ENCODE measurements around the gene GALNT7.
"Not testable (repeated sequence)": the region's sequence is repeated elsewhere in the genome, so short reads cannot be mapped to it uniquely, and the experiment has no call there.

Gene GALNT7

DNA sequence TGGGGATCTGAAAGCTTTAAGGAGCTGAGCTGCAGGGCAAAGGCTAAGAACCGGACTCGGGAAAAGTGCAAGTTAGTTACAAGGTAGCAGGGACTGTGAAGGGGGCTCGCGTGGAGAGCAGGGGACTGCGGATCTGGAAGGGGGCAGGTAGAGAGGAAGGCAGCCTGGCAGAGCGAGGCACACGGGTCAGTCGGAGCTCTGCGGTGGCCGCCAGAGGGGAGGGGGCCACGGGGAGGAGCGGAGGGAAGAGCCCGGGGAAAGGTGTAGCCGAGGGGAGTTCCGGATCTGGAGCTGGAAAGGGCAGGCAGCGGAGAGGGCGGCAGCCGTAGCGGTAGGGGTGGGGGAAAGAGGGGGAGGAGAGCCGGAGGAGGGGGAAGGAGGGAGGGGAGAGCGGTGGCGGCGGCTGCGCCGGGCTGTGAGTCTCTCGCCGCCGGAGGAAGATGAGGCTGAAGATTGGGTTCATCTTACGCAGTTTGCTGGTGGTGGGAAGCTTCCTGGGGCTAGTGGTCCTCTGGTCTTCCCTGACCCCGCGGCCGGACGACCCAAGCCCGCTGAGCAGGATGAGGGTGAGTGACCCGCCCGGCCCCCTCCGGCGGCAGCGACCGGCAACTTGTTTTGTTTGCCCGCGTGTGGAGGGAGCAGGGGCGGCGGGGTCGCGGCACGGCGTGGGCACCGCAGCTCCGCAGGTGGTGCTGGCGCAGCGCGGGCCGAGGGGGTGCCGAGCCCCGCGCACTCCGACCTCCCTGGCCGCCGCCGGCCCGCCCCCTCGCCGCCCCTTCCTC is at the start of gene GALNT7:
Gene GALNT7 (plus strand): TSS at position 416 of the 782 bp plus-strand sequence. CDS start 25 bp downstream, at position 441.
- peak; percentile 68 for DNase-seq (ENCODE audit: low read depth, low spot score)

- DNase-seq (ENCODE audit: low read depth, low spot score), result not testable (repeated sequence)
Observed at GRCh38 chr4:173118819-173119218, 49.8 kb upstream of the GALNT7 start.

GRCh38 chr4:173119818-173120217 is 48.8 kb upstream of the GALNT7 start:
- DNase-seq (ENCODE audit: low read depth, low spot score), result no peak

- DNase-seq (ENCODE audit: low read depth, low spot score), result no peak
Observed at GRCh38 chr4:173121076-173121561, 47.5 kb upstream of the GALNT7 start.

DNA sequence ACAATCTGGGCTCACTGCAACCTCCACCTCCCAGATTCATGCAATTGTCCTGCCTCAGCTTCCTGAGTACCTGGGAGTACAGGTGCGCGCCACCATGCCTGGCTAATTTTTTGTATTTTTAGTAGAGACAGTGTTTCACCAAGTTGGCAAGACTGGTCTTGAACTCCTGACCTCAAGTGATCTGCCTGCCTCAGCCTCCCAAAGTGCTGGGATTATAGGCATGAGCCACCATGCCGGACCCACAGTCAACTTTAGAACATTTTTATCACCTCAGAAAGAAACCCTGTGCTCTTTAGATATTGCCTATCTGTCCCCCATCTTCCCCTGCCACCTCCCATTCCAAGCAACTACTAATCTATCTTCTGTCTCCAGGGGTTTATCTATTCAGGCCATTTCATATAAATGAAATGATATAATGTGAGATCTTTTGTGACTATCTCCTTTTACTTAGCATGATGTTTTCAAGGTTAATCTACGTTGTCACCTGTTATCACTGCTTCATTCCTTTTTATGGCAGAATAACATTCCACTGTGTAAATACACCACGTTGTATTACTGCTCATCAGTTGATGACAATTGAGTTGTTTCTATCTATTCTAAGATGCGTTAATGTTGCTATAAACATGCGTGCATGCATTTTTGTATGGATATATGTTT is 44.3 kb upstream of the GALNT7 start:
- no peak for DNase-seq (ENCODE audit: low read depth, low spot score)

DNA sequence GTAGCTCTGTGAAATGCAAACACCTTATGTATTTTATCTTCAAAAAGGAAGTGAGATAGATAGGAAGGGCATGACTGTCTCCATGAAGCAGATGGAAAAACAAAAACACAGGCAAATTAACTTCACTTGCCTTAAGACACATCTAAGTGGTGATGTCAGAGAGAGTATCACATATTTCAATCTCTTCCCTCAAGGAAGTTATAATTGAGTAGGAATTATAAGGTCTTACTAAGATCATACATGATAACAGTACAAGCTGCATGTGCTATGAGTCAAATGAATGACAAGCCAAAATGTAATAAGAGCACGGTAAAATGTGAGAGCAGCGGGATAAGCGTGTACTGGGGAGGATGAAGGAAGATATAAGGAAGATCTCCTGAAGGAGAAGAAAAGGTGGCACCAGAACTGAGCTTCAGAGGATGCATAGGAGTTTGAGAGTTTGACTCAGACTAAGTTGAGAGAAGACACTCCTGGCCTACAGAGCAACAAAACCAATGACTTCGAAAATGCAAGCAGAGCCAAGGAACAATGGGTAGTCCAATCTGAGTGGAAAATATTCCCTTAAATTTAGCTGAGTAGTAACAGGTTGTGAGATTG is 43.3 kb upstream of the GALNT7 start:
- no peak for DNase-seq (ENCODE audit: low read depth, low spot score)

DNA sequence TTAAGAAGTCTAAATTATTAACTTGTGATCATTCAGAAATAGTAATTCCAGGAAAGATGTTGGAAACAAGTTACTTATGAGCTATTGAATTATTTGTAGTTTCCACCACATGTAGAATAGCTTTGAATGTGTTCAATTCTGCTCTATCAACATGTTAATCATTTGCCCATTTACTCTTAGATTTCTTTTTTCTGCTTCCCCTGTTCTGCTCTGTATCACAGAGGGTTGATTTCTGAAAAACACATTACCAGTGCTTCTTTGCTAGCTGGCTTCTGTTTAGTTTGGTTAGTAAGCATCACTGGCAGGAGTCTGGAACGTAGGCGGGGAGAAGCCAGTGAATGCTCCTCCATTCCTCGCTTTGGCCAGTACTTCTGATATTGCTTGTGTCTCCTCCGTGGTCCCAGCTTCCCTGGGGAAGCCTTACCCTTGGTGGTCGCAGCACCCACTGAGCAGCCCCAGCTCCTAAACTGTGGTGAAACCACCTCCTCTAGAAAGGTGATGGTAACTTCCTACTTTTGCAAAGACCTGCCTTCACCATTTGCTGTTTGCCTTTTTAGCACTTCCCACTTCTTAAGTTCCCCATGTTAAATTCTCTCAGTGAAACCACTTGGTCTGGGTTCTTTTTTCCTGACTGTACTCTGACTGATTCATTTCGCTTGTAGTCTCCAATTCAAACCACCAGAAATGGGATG is 40.3 kb upstream of the GALNT7 start:
- DNase-seq (ENCODE audit: low read depth, low spot score), result no peak

GRCh38 chr4:173130687-173131086 is 37.9 kb upstream of the GALNT7 start:
- no peak for DNase-seq (ENCODE audit: low read depth, low spot score)

GRCh38 chr4:173134426-173134825 is 34.2 kb upstream of the GALNT7 start:
- DNase-seq (ENCODE audit: low read depth, low spot score), result no peak

DNA sequence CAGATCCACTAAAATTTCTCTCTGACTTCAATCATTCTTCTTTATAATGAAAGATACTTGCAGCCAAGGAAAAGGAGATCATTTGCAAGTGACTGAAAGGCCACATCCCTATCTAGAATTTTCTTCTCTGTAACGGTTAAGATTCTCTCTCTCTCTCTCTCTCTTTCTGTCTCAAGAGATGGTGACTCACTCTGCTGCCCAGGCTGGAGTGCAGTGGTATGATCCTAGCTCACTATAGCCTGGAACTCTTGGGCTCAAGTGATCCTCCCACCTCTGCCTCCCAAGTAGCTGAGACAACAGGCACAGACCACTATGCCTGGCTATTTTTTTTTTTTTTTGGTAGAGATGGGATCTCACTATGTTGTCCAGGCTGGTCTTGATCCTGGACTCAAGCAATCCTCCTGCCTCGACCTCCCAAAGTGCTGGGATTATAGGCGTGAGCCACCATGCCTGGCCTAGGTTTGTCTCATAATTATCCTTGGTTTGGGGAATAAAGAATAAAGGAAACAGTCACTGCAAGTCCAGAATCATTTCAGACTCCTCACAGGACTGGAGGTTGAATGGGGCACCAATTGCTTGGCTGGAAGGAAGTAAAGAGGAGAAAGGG is 33.3 kb upstream of the GALNT7 start:
- DNase-seq (ENCODE audit: low read depth, low spot score), result no peak

GRCh38 chr4:173138624-173139023 is 30.0 kb upstream of the GALNT7 start:
- DNase-seq (ENCODE audit: low read depth, low spot score), result no peak

DNA sequence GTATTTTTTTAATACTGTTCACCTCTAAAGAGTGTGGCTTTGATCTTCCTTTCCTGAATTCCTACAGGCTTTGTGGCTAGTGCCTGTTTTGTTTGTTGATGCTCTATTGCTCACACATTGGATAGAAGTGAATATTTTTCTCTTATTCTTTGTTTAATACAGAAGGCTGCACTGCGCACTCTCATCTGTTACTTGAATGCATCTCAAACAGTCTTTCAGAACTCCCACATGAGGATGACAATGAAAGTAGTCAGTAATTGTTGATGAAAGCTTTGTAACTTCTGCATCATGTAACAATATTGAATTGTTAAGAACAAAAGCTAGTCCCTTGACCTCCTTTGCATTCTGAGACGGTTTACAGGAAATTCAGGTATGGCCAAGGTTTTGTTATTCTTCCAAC is 29.1 kb upstream of the GALNT7 start:
- no peak for DNase-seq (ENCODE audit: low read depth, low spot score)

- no peak for DNase-seq (ENCODE audit: low read depth, low spot score)
Observed at GRCh38 chr4:173145131-173145530, 23.5 kb upstream of the GALNT7 start.

DNA sequence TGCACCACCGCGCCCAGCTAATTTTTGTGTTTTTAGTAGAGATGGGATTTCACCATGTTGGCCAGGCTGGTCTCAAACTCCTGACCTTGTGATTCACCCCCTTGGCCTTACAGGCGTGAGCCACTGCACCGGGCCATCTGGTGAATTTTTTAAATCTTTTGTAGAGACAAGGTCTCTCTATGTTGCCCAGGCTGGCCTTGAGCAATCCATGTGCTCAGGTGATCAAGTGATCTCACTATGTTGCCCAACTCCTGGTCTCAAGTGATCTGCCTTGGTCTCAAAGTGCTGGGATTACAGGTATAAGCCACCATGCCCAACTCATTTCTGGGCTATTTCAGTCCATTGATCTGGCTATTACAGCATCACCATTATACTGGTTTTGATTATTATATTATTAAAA is 22.2 kb upstream of the GALNT7 start:
- no peak for DNase-seq (ENCODE audit: low read depth, low spot score)

- no peak for DNase-seq (ENCODE audit: low read depth, low spot score)
Observed at GRCh38 chr4:173151496-173151895, 17.1 kb upstream of the GALNT7 start.

DNA sequence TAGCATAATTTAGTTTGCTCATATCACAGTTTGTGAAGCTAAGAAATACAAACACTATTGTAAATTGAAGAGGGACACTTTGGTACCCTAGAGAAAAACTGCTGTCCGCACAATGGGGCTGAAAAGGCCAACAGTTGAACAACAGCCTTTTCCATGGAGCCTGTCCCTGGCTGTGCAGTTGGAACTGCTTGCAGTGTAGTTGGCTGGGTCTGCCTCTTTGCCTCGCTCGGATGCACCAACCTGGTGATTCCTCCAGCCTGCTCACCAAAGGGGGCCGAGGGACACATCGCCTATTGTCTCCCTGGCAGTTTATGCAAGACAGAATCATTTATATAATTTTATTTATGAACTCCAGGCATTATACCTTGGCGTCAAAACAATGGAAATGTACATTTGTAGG is 16.5 kb upstream of the GALNT7 start:
- no peak for DNase-seq (ENCODE audit: low read depth, low spot score)

DNA sequence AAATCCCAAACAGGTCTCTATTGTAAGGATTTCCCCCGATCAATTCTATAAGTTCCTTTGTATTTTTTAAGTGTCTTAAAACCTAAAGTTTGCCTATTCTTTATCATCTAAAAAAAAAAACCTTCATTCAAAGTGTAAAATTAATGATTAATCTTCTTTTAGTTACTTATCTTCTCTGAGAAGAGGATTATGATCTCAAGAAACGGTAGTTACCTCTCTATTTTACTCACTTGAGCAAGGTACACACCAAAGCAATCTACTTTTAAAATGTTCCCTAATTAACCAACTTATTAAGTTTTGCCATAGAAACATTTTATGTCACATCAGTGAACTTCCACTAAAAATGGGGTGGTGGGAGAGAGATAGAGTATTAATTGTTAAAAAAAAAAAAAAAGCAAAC is 15.2 kb upstream of the GALNT7 start:
- DNase-seq (ENCODE audit: low read depth, low spot score), result no peak

DNA sequence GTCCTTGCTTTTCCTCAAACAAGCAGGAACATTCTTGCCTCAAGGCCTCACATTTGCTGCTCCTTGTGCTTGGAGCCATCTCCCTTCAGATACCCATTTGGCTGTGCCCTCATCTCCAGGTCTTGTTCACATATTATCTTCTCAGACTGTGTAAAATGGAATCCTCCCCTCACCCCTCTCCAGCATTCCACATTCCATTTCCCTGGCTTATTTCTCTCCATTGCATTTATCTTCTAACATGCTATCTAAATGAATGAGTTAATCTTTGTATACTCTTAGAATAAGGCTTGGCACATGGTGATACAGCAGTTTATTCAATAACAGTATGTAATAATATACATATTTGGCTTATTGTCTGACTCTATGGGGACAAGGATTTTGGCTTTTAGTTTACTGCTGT is 8.8 kb upstream of the GALNT7 start:
- no peak for DNase-seq (ENCODE audit: low read depth, low spot score)

DNA sequence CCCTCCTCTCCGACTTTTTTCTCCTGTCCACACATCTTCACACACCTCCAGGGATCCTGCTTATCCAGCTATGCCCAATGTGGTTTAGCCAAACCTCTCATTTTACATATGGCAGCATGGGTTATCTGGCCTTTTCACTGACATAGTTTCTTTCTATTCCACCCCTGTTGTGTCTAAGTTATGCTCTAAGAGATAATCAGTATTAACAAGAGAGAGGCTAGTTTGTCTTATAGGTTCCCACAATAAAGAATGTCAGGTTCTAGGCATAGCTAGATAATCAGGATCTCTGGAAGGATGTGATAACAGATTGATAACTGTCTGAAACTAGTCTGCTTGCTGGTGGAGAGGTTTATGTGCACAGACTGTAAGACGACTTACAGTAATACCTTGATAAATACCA is 7.7 kb upstream of the GALNT7 start:
- DNase-seq (ENCODE audit: low read depth, low spot score), result no peak

DNA sequence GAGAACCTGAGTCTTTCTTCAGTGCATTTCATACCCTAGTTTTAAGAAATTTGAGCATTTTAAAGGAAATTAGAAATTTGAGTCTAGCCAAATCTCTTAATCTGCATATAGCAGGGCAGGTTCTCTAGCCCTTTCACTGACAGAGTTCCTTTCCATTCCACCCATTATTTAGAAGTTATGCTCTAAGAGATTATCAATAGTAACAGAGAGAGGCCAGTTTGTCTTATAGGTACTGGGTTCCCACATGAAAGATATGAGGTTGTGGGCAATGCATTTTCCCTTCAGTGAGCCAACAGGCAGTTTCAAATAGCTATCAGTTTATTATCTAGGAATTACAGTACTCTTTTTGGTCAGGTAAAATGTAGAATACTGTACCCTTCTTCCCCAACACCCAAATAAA is 7.3 kb upstream of the GALNT7 start:
- DNase-seq (ENCODE audit: low read depth, low spot score), result no peak

GRCh38 chr4:173165706-173166105 is 2.9 kb upstream of the GALNT7 start:
- DNase-seq (ENCODE audit: low read depth, low spot score), result no peak

- DNase-seq (ENCODE audit: low read depth, low spot score), result no peak
Observed at GRCh38 chr4:173166491-173166890, 2.1 kb upstream of the GALNT7 start.

Data from iPS DF 19.7 (cell line).